Fibroblast of the aortic adventitia (primary cell): ENCODE results near the gene PNMA5. TPM values are rescaled to one million over a fixed set of nuclear protein-coding genes. Genes with fewer than 3 reads are reported as not detected.

ENCODE experiments used
- DNase-seq: peaks from one replicate; pipeline ENCODE4 v3.0.0-alpha.2; 2010; ENCODE audit warnings: low read depth
- H3K4me3 ChIP-seq: 2 replicates; pipeline ENCODE4 v1.5.1; 2011; ENCODE audit warnings: low read depth, mild to moderate bottlenecking, control low read depth, low read length, moderate library complexity
- total RNA-seq: library from RNA; depleted of rRNA; stranded (reverse); fragments of >200 nt; gene quantifications from 2 replicates; pipeline ENCODE4 v1.2.3, GENCODE V29; 2012; ENCODE audit warnings: low replicate concordance
- TF ChIP-seq, protein P1 (sequence below): IDR thresholded peaks from 2 replicates; pipeline ENCODE4 v1.5.1; 2011; ENCODE audit warnings: mild to moderate bottlenecking, low read length, control low read depth, inconsistent platforms; ENCODE audit not compliant: insufficient read depth

Gene PNMA5
- total RNA-seq, 1 donor: not detected

GRCh38 chrX:152958524-152959465 lies 35.1 kb downstream of the PNMA5 start:
- peak; percentile 91 for DNase-seq
- peak overlapping the region; percentile 39 for H3K4me3 ChIP-seq

DNA sequence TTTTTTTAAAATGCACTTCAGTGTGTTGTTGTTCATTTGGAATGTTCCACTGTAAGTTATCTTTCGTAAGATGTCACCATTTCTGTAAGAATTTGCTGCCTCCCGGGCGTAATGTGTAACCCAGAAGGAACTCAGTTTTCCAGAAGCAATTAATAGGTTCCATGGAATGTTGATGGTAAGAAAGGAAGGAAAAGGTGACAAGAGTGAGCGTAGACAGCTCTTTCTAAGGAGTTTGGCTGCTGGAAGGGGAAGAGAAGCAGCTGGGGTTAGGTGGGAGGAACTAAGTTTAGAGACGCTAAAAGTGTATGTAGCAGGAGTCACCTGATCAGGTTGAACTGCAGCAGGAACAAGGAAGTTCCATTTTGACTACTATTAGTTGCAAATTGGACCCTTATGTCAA lies 35.9 kb downstream of the PNMA5 start:
- H3K4me3 ChIP-seq: no peak overlapping the region
- TF ChIP-seq, protein P1, sequence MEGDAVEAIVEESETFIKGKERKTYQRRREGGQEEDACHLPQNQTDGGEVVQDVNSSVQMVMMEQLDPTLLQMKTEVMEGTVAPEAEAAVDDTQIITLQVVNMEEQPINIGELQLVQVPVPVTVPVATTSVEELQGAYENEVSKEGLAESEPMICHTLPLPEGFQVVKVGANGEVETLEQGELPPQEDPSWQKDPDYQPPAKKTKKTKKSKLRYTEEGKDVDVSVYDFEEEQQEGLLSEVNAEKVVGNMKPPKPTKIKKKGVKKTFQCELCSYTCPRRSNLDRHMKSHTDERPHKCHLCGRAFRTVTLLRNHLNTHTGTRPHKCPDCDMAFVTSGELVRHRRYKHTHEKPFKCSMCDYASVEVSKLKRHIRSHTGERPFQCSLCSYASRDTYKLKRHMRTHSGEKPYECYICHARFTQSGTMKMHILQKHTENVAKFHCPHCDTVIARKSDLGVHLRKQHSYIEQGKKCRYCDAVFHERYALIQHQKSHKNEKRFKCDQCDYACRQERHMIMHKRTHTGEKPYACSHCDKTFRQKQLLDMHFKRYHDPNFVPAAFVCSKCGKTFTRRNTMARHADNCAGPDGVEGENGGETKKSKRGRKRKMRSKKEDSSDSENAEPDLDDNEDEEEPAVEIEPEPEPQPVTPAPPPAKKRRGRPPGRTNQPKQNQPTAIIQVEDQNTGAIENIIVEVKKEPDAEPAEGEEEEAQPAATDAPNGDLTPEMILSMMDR: no peak
- no peak for DNase-seq

More at GRCh38 chrX:152958524-152959465, 35.1 kb downstream of the PNMA5 start:
- TF ChIP-seq, protein P1: peak; percentile 78

GRCh38 chrX:152950786-152951185 lies 43.1 kb downstream of the PNMA5 start:
- DNase-seq: no peak
- TF ChIP-seq, protein P1: no peak
- H3K4me3 ChIP-seq: no peak overlapping the region

DNA sequence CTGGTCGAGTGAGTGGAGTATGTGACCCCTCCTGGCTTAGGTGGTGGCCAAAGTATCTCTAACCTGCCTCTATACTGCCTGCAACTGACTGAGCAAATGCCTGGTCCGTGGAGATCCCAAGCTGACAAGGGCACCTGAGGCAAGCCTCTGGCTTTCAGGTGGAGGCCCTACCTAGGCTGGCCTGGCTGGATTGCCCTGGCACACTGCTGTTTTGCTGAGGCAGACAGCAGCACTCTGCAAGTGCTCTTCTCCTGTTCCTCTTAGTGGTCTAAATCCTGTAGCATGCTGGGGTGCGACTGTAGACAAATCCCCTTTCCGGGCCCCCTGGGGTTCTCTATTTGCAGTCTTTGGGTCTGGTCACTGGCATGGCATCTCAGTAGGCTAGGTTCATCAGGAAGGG lies 44.8 kb downstream of the PNMA5 start:
- DNase-seq: no peak
- TF ChIP-seq, protein P1: no peak
- H3K4me3 ChIP-seq: no peak overlapping the region

GRCh38 chrX:152946681-152947080 lies 47.2 kb downstream of the PNMA5 start:
- no peak for DNase-seq
- no peak overlapping the region for H3K4me3 ChIP-seq
- TF ChIP-seq, protein P1: no peak

DNA sequence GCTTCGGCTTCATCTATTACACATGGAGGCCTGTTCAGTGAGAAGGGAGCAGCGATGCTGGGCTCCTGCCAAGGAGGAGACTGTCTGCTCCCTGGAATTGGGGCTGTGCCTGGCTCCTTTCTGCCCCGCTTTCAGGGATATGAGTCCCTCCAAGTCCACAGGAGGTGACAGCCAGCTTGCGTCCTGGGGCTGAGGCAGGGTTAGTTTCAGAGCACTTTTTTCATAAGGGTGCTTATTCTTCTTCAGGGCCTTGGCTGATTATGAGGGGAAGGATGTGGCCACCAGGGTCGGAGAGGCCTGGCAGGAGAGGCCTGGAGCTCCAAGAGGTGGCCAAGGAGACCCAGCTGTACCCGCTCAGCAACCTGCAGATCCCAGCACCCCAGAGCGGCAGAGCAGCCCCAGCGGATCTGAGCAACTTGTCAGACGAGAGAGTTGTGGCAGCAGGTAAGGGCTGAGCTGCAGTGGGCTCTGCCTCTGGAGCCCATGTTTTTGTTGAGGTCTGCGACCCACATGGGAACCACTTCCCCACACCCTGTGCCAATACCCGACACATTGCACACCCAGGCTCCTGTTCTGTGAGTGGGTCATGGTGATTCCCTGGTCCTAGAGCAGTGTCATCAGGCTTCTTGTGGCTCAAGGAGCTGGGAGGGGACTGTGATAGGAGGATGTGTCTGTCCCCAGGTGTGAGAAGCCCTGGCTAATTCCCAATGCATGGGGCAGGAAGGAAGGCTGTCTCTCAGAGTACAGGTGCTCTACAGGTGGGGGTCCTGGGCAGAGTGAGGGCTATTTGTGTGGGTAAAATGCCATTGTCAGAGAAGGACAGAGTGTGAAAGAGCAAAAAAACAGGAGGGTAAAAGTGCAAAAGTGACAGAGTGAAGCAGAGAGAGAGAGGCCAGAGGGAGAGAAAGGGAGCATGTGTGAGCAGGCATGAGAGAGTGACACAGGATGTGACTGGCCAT lies 48.6 kb downstream of the PNMA5 start:
- TF ChIP-seq, protein P1: no peak
- H3K4me3 ChIP-seq: no peak overlapping the region
- no peak for DNase-seq
